ENCODE results near the gene LRMDA.

GRCh38 chr10:75611172-75611992, 180.0 kb downstream of the LRMDA start:
- TF ChIP-seq CTCF (IDR thresholded peaks at IDR 0.05), result no peak
- TF ChIP-seq POLR2A (IDR thresholded peaks at IDR 0.05), result no peak
- no peak for TF ChIP-seq EP300 (IDR thresholded peaks at IDR 0.05)
- TF ChIP-seq POLR2AphosphoS5 (IDR thresholded peaks at IDR 0.05), result no peak

Measured in sigmoid colon (tissue), 4 donors.